GM12892 (cell line): Measurements from ENCODE around the gene RAB28.
"Not testable (repeated sequence)": the region's sequence is repeated elsewhere in the genome, so short reads cannot be mapped to it uniquely, and the experiment has no call there.

Source experiments
- POLR2AphosphoS5 ChIP-seq: IDR thresholded peaks from 2 replicates; pipeline ENCODE4 v1.6.1; 2011; ENCODE audit warnings: low read depth, low read length, control low read depth
- TAF1 ChIP-seq: IDR thresholded peaks from 2 replicates; pipeline ENCODE4 v1.6.1; 2011; ENCODE audit warnings: low read depth, mild to moderate bottlenecking, control low read depth, low read length, borderline replicate concordance

GRCh38 chr4:13406156-13406555 is 78.0 kb downstream of the RAB28 start:
- TF ChIP-seq POLR2AphosphoS5, TAF1: not testable (repeated sequence)
